H1 (cell line): ENCODE results near the gene FBLN2. TPM values are rescaled to one million over a fixed set of nuclear protein-coding genes. Genes with fewer than 3 reads are reported as not detected.

Experiments
- CTCF ChIA-PET: fragments of 300-600 bp; sonication (Branson Sonifier 250); formaldehyde crosslinking; loops from one replicate; lab custom pipeline; 2021; ENCODE audit not compliant: partially characterized antibody; lab: Charles Lee
- POLR2A ChIA-PET: fragments of 300-600 bp; sonication (Branson Sonifier 250); formaldehyde crosslinking; loops from one replicate; lab custom pipeline; 2021; ENCODE audit warnings: inconsistent platforms; ENCODE audit not compliant: partially characterized antibody; lab: Charles Lee
- DNase-seq, 2 experiments: peaks; one replicate each; pipeline versions ENCODE4 v3.0.0 to v3.0.0-alpha.2; 2010 to 2022; ENCODE audit warnings: low spot score in 2 of 2, low read depth in 1 of 2, mixed read lengths in 1 of 2
- FAIRE-seq: peaks from 2 replicates; lab custom pipeline; 2011; peaks lifted over from hg19 to GRCh38; lab: Jason Lieb, UNC
- H2AFZ ChIP-seq: 2 replicates; pipeline ENCODE4 v1.8.1; 2012; ENCODE audit warnings: low read length, inconsistent platforms
- H2AK5ac ChIP-seq: 2 replicates; pipeline ENCODE4 v1.6.1; 2013; ENCODE audit warnings: low read depth, low read length
- H2BK120ac ChIP-seq: replicated peaks from 2 replicates; pipeline ENCODE3; 2013; ENCODE audit warnings: low read depth, low read length, inconsistent platforms
- H2BK12ac ChIP-seq: 2 replicates; pipeline ENCODE4 v1.6.1; 2013; ENCODE audit warnings: low read depth, low read length
- H2BK15ac ChIP-seq: 2 replicates; pipeline ENCODE4 v1.6.1; 2013; ENCODE audit warnings: low read length
- H2BK20ac ChIP-seq: 2 replicates; pipeline ENCODE4 v1.6.1; 2013; ENCODE audit warnings: low read length
- H2BK5ac ChIP-seq: 2 replicates; pipeline ENCODE4 v1.6.1; 2013; ENCODE audit warnings: low read depth, low read length
- H3K14ac ChIP-seq: 2 replicates; pipeline ENCODE4 v1.6.1; 2013; ENCODE audit warnings: inconsistent platforms; ENCODE audit not compliant: insufficient read length
- H3K18ac ChIP-seq: 2 replicates; pipeline ENCODE4 v1.6.1; 2013; ENCODE audit warnings: low read length; ENCODE audit errors: extremely low read depth
- H3K23ac ChIP-seq: 2 replicates; pipeline ENCODE4 v1.6.1; 2013; ENCODE audit warnings: inconsistent platforms; ENCODE audit not compliant: insufficient read length
- H3K23me2 ChIP-seq: 2 replicates; pipeline ENCODE4 v1.6.1; 2013; ENCODE audit warnings: low read depth, low read length
- H3K27ac ChIP-seq: 2 replicates; pipeline ENCODE4 v1.6.1; 2011; ENCODE audit warnings: low read depth, low read length, inconsistent platforms
- H3K27me3 ChIP-seq, 4 experiments: replicated peaks in 1 of 4; 1 replicate in 1 of 4; 2 replicates in 3 of 4; pipeline versions ENCODE4 v1.6.1 to v1.8.1; 2011 to 2013; ENCODE audit warnings: low read length in 3 of 4, mild to moderate bottlenecking in 3 of 4, inconsistent platforms in 2 of 4, mixed read lengths in 2 of 4, moderate library complexity in 1 of 4; ENCODE audit not compliant: control insufficient read depth in 3 of 4, insufficient read depth in 3 of 4; ENCODE audit errors: extremely low read depth in 1 of 4
- H3K36me3 ChIP-seq, 4 experiments: 2 replicates each; pipeline versions ENCODE4 v1.6.1 to v1.8.1; 2011 to 2013; ENCODE audit warnings: mild to moderate bottlenecking in 4 of 4, low read length in 3 of 4, moderate library complexity in 2 of 4, control low read depth in 1 of 4, inconsistent platforms in 1 of 4; ENCODE audit not compliant: insufficient read depth in 4 of 4, control insufficient read depth in 2 of 4
- H3K4ac ChIP-seq: replicated peaks from 2 replicates; pipeline ENCODE3; 2013; ENCODE audit warnings: low read length, low read depth, mixed read lengths, inconsistent platforms; ENCODE audit not compliant: insufficient read length
- H3K4me1 ChIP-seq, 4 experiments: replicated peaks in 1 of 4; 1 replicate in 1 of 4; 2 replicates in 3 of 4; pipeline versions ENCODE4 v1.6.1 to v1.8.1; 2011 to 2013; ENCODE audit warnings: low read length in 3 of 4, inconsistent platforms in 2 of 4, mixed read lengths in 1 of 4; ENCODE audit not compliant: insufficient read depth in 4 of 4, control insufficient read depth in 3 of 4
- H3K4me2 ChIP-seq, 2 experiments: 2 replicates each; pipeline versions ENCODE4 v1.6.1 to v1.8.1; 2011 to 2013; ENCODE audit warnings: low read depth in 2 of 2, low read length in 2 of 2, control low read depth in 1 of 2, inconsistent platforms in 1 of 2, mild to moderate bottlenecking in 1 of 2; ENCODE audit not compliant: insufficient read depth in 1 of 2
- H3K4me3 ChIP-seq, 4 experiments: fragments of 200-600, 300-600 bp in 1 of 4; sonication (generic), shearing (Covaris generic), sonication (Bioruptor Twin) in 1 of 4; 2 replicates each; pipeline versions ENCODE4 v1.5.1 to v1.8.1; 2011 to 2016; ENCODE audit warnings: low read length in 4 of 4, low read depth in 3 of 4, control low read depth in 2 of 4, inconsistent platforms in 2 of 4, mild to moderate bottlenecking in 2 of 4, mixed read lengths in 1 of 4, moderate library complexity in 1 of 4; ENCODE audit not compliant: insufficient read depth in 2 of 4; ENCODE audit errors: extremely low read depth in 1 of 4
- H3K56ac ChIP-seq: replicated peaks from 2 replicates; pipeline ENCODE3; 2013; ENCODE audit warnings: low read depth, mild to moderate bottlenecking, mixed read lengths, low read length, inconsistent platforms; ENCODE audit not compliant: insufficient read length
- H3K79me1 ChIP-seq: 2 replicates; pipeline ENCODE4 v1.6.1; 2013; ENCODE audit warnings: low read depth, low read length, control low read depth
- H3K79me2 ChIP-seq, 2 experiments: 2 replicates each; pipeline versions ENCODE4 v1.6.1 to v1.8.1; 2012 to 2013; ENCODE audit warnings: low read length in 2 of 2, mild to moderate bottlenecking in 2 of 2, inconsistent platforms in 1 of 2; ENCODE audit not compliant: insufficient read depth in 2 of 2, control insufficient read depth in 1 of 2
- H3K9ac ChIP-seq, 4 experiments: replicated peaks in 1 of 4; 1 replicate in 1 of 4; 2 replicates in 3 of 4; pipeline versions ENCODE4 v1.6.1 to v1.8.1; 2011 to 2013; ENCODE audit warnings: low read depth in 3 of 4, low read length in 3 of 4, control low read depth in 2 of 4, mild to moderate bottlenecking in 2 of 4, moderate library complexity in 2 of 4, inconsistent platforms in 1 of 4; ENCODE audit errors: extremely low read depth in 1 of 4
- H3K9me3 ChIP-seq, 2 experiments: 2 replicates each; pipeline versions ENCODE4 v1.6.1 to v1.8.1; 2012 to 2013; ENCODE audit warnings: mild to moderate bottlenecking in 2 of 2, moderate library complexity in 2 of 2, control low read depth in 1 of 2, inconsistent platforms in 1 of 2, low read depth in 1 of 2, low read length in 1 of 2, mixed read lengths in 1 of 2; ENCODE audit not compliant: insufficient read depth in 2 of 2
- H4K20me1 ChIP-seq, 2 experiments: replicated peaks in 1 of 2; 2 replicates each; pipeline versions ENCODE3 to v1.8.1; 2011 to 2013; ENCODE audit warnings: inconsistent platforms in 2 of 2, low read length in 2 of 2, mild to moderate bottlenecking in 1 of 2; ENCODE audit not compliant: insufficient read depth in 2 of 2, control insufficient read depth in 1 of 2
- H4K5ac ChIP-seq: 2 replicates; pipeline ENCODE4 v1.6.1; 2013; ENCODE audit warnings: low read length, low read depth, mixed read lengths, inconsistent platforms; ENCODE audit not compliant: insufficient read length
- H4K8ac ChIP-seq: 2 replicates; pipeline ENCODE4 v1.8.0; 2013; ENCODE audit warnings: mild to moderate bottlenecking, moderate library complexity, low read length, inconsistent platforms; ENCODE audit not compliant: insufficient read depth; ENCODE audit errors: extremely low read depth
- H4K91ac ChIP-seq: replicated peaks from 2 replicates; pipeline ENCODE3; 2013; ENCODE audit warnings: low read length, mixed read lengths, inconsistent platforms; ENCODE audit not compliant: insufficient read length
- POLR2AphosphoS5 ChIP-seq: IDR thresholded peaks from 2 replicates; pipeline ENCODE4 v1.6.1; 2011; ENCODE audit warnings: low read depth, low read length
- WGBS, 2 experiments: shearing (Covaris generic) in 1 of 2; methylation state at CpG; one replicate each; pipeline versions ENCODE4 v1.1.6 to v1.1.7; 2013 to 2015; ENCODE audit warnings: low lambda C conversion rate in 2 of 2, mixed read lengths in 2 of 2, inconsistent platforms in 1 of 2, low coverage in 1 of 2, missing lambda C conversion rate in 1 of 2; ENCODE audit not compliant: insufficient replicate concordance in 2 of 2, insufficient coverage in 1 of 2, insufficient read length in 1 of 2; ENCODE audit errors: extremely low coverage in 1 of 2, missing lambda C conversion rate in 1 of 2; 5-methylcytosine and 5-hydroxymethylcytosine counted together
- polyA plus RNA-seq, 7 experiments: library from polyadenylated mRNA; depleted of rRNA in 3 of 7; stranded (reverse) in 5 of 7; unstranded in 2 of 7; fragments of >200 nt in 5 of 7; fragments of 200-250 nt in 2 of 7; gene quantifications; 1 replicate in 5 of 7; 2 replicates in 1 of 7; 4 replicates in 1 of 7; pipeline versions ENCODE4 v1.2.1 to v1.2.3, GENCODE V29; 2011 to 2013; ENCODE audit warnings: missing spikeins in 2 of 7, mixed read lengths in 2 of 7
- total RNA-seq: library from RNA; stranded (reverse); fragmentation: NEBNext Ultra II Directional; extraction: Animal tissue kit (Norgen Biotek cat#: 25700); gene quantifications from 2 replicates; pipeline ENCODE4 v1.2.1, GENCODE V29; 2021

Gene FBLN2
- total and polyA plus RNA-seq, 2 of the 8 experiments (the other 6 are each of a cell fraction or from before 2014, with no cell fraction given): 17.4 to 24.2 TPM

DNA sequence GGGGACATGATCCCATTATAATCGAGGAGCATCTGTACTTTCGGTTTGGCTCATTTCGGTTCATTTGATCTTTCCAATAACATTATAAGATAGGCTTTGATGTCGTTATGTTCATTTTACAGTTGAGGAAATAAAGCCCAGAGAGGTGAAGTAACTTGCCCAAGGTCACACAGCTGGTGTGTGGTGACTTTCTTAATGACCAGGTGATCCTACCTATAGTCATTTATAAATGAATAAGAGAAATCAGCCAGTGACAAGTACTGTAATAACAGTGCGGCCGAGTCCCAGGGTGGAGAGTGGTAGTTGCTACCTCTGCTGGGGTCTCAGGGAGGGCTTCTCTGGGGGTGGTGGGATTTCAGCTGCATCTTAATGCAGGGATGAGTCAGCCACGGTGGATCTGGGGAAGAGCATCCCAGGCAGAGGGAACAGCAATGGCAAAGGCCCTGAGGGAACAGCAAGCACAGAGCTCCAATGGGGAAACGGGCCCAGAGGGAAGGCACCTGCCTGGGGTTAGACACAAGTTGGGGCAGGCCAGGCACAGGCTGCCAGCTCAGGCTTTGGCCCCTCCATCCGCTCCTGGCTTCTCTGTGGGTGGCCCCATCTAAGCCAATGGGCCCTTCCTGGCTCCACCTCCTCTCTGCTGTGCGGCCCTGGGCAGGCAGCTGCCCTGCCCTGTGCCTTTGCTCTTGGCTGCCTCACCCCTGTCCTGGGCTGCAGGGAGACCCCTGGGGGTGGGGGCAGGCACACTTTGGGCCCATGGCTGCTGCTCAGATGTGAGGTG, 1.1 kb upstream of the FBLN2 start:
- DNase-seq: no peak
- H3K27me3 ChIP-seq: peaks cover 0 to 22% (median 18%) of the 10 kb centered on the region in 4 experiments; a peak in 6 of 7 replicates
- H2BK15ac ChIP-seq: no peak overlapping the region
- peaks cover 0 to 2% of the 10 kb centered on the region in 2 experiments for H4K20me1 ChIP-seq
- peak overlapping the region; percentile 44 for H4K91ac ChIP-seq
- H3K14ac ChIP-seq: no peak overlapping the region
- peak overlapping the region; percentile 2; the same call in 1 of the 2 replicates for H2AK5ac ChIP-seq
- 77% methylated on average over 10 of the region's 10 CpGs; no CpG with 5 or more reads in 1 of the 2 experiments for WGBS, 2 experiments
- POLR2A ChIA-PET: interaction anchor here (0.9 to 1.7 kb wide), 2 partner anchors 8 to 85 kb away, joined by 3 to 7 read pairs; no protein-coding TSS in a partner anchor
- H3K9me3 ChIP-seq: no peaks in the 10 kb centered on the region
- no peak overlapping the region for H2BK120ac ChIP-seq
- CTCF ChIA-PET: interaction anchor here (0.6 to 51.2 kb wide), 9 partner anchors 9 to 343 kb away, joined by 3 to 856 read pairs (median 4); no protein-coding TSS in a partner anchor
- H2BK20ac ChIP-seq: peak overlapping the region; percentile 44; the same call in 1 of the 2 replicates
- H3K4me3 ChIP-seq: no peak overlapping the region
- peaks cover 2% of the 10 kb centered on the region; the same call in 1 of the 2 replicates for H3K23me2 ChIP-seq
- H3K4me1 ChIP-seq: peaks cover 0 to 30% (median 11%) of the 10 kb centered on the region in 4 experiments; a peak in 6 of 7 replicates
- no peak for FAIRE-seq
- no peak overlapping the region for H3K27ac ChIP-seq
- no peaks in the 10 kb centered on the region for H3K36me3 ChIP-seq
- H4K5ac ChIP-seq: no peak overlapping the region
- H4K8ac ChIP-seq: no peak overlapping the region
- H2AFZ ChIP-seq: no peak overlapping the region
- H3K4ac ChIP-seq: peak overlapping the region; percentile 54
- peak overlapping the region; percentile 35; the same call in 1 of the 2 replicates for H2BK5ac ChIP-seq
- H3K23ac ChIP-seq: no peak overlapping the region
- H3K9ac ChIP-seq: no peak overlapping the region
- H3K56ac ChIP-seq: no peak overlapping the region
- H3K79me1 ChIP-seq: 0 out of 2 replicates have a peak, but pooled peaks cover 2% of the 10 kb centered on the region
- peak overlapping the region; percentile 88; the same call in 1 of the 2 replicates for H2BK12ac ChIP-seq
- no peaks in the 10 kb centered on the region for H3K79me2 ChIP-seq
- peak overlapping the region; percentile 18 to 66; a peak in 1 of 4 replicates for H3K4me2 ChIP-seq
- H3K18ac ChIP-seq: no peak overlapping the region
- no peak for TF ChIP-seq POLR2AphosphoS5
